Measurements from ENCODE around the gene OR2S2. TPM values are rescaled to one million over a fixed set of nuclear protein-coding genes. Genes with fewer than 3 reads are reported as not detected.

The OR2S2 gene
- total RNA-seq, 1 donor from 2014 or later, result not detected

GRCh38 chr9:35962126-35962906 lies 4.4 kb upstream of the OR2S2 start:
- no peak for DNase-seq (ENCODE audit: low spot score)

GRCh38 chr9:35960039-35960655 lies 2.2 kb upstream of the OR2S2 start:
- Mint-ChIP-seq H3K27ac (ENCODE audit: unreplicated experiment) (no peak overlapping the region), H3K27me3 (ENCODE audit: unreplicated experiment) (peaks cover 2% of the 10 kb centered on the region)
- DNase-seq (ENCODE audit: low spot score), result no peak

More at GRCh38 chr9:35962126-35962906, 4.4 kb upstream of the OR2S2 start:
- Mint-ChIP-seq H3K9me3 (ENCODE audit: unreplicated experiment) (no peaks in the 10 kb centered on the region), H3K4me1 (ENCODE audit: unreplicated experiment) (peaks cover 8% of the 10 kb centered on the region), H3K36me3 (ENCODE audit: low read depth, unreplicated experiment) (no peaks in the 10 kb centered on the region), H3K27ac (ENCODE audit: unreplicated experiment) (no peak overlapping the region), H3K27me3 (ENCODE audit: unreplicated experiment) (peaks cover 2% of the 10 kb centered on the region), H3K4me3 (ENCODE audit: unreplicated experiment) (no peak overlapping the region)
- no peak for TF ChIP-seq CTCF (IDR thresholded peaks at IDR 0.05; ENCODE audit: unreplicated experiment)

GRCh38 chr9:35956651-35957050 lies 1.3 kb downstream of the OR2S2 start:
- no peak overlapping the region for H3K4me3 Mint-ChIP-seq (ENCODE audit: unreplicated experiment)
- peaks cover 2% of the 10 kb centered on the region for H3K27me3 Mint-ChIP-seq (ENCODE audit: unreplicated experiment)
- H3K36me3 Mint-ChIP-seq (ENCODE audit: low read depth, unreplicated experiment), result no peaks in the 10 kb centered on the region
- H3K27ac Mint-ChIP-seq (ENCODE audit: unreplicated experiment), result no peak overlapping the region
- TF ChIP-seq CTCF (IDR thresholded peaks at IDR 0.05; ENCODE audit: unreplicated experiment), result no peak
- no peak for DNase-seq (ENCODE audit: low spot score)
- peaks cover 19% of the 10 kb centered on the region for H3K4me1 Mint-ChIP-seq (ENCODE audit: unreplicated experiment)
- no peaks in the 10 kb centered on the region for H3K9me3 Mint-ChIP-seq (ENCODE audit: unreplicated experiment)

More at GRCh38 chr9:35960039-35960655, 2.2 kb upstream of the OR2S2 start:
- no peaks in the 10 kb centered on the region for H3K9me3 Mint-ChIP-seq (ENCODE audit: unreplicated experiment)
- peaks cover 8% of the 10 kb centered on the region for H3K4me1 Mint-ChIP-seq (ENCODE audit: unreplicated experiment)
- no peaks in the 10 kb centered on the region for H3K36me3 Mint-ChIP-seq (ENCODE audit: low read depth, unreplicated experiment)
- no peak for TF ChIP-seq CTCF (IDR thresholded peaks at IDR 0.05; ENCODE audit: unreplicated experiment)
- H3K4me3 Mint-ChIP-seq (ENCODE audit: unreplicated experiment), result no peak overlapping the region

GRCh38 chr9:35954942-35955546 lies 2.9 kb downstream of the OR2S2 start:
- H3K36me3 Mint-ChIP-seq (ENCODE audit: low read depth, unreplicated experiment), result no peaks in the 10 kb centered on the region
- no peak overlapping the region for H3K4me3 Mint-ChIP-seq (ENCODE audit: unreplicated experiment)
- peaks cover 13% of the 10 kb centered on the region for H3K4me1 Mint-ChIP-seq (ENCODE audit: unreplicated experiment)
- no peak overlapping the region for H3K27ac Mint-ChIP-seq (ENCODE audit: unreplicated experiment)
- peak; percentile 55 for DNase-seq (ENCODE audit: low spot score)
- peak; percentile 74 for TF ChIP-seq CTCF (IDR thresholded peaks at IDR 0.05; ENCODE audit: unreplicated experiment)
- H3K27me3 Mint-ChIP-seq (ENCODE audit: unreplicated experiment), result peaks cover 2% of the 10 kb centered on the region
- H3K9me3 Mint-ChIP-seq (ENCODE audit: unreplicated experiment), result no peaks in the 10 kb centered on the region

Data from endothelial cell (in vitro differentiated cells).